NCI-H1417 treated with DMSO at 0.1 percent for 48 hours (cell line): ENCODE measurements around the gene NOP56.
"Not testable (repeated sequence)": the region's sequence is repeated elsewhere in the genome, so short reads cannot be mapped to it uniquely, and the experiment has no call there.

Experiments
- DNase-seq: peaks from one replicate; lab custom pipeline; 2025; lab: John Stamatoyannopoulos, UW

The NOP56 gene

GRCh38 chr20:2688041-2688591, 35.7 kb downstream of the NOP56 start:
- no peak for DNase-seq

GRCh38 chr20:2690213-2690612, 37.8 kb downstream of the NOP56 start:
- no peak for DNase-seq

- DNase-seq: no peak
Measured at GRCh38 chr20:2690718-2691117, 38.3 kb downstream of the NOP56 start.

- DNase-seq: no peak
Measured at GRCh38 chr20:2691127-2691526, 38.7 kb downstream of the NOP56 start.

GRCh38 chr20:2691663-2692035, 39.2 kb downstream of the NOP56 start:
- no peak for DNase-seq

- no peak for DNase-seq
Measured at GRCh38 chr20:2692036-2692885, 39.8 kb downstream of the NOP56 start, which contains the start of gene EBF4. Gene EBF4 (plus strand): TSS chr20:2692780. CDS start chr20:2693646, 866 bp downstream.

- no peak for DNase-seq
Measured at GRCh38 chr20:2692886-2693285, 40.5 kb downstream of the NOP56 start.

- DNase-seq: no peak
Measured at GRCh38 chr20:2693286-2694007, 41.0 kb downstream of the NOP56 start.

- DNase-seq: no peak
Measured at GRCh38 chr20:2694008-2694471, 41.6 kb downstream of the NOP56 start.

GRCh38 chr20:2694519-2694918, 42.1 kb downstream of the NOP56 start:
- no peak for DNase-seq

- DNase-seq: no peak
Measured at GRCh38 chr20:2695206-2695983, 43.0 kb downstream of the NOP56 start.

- DNase-seq: not testable (repeated sequence)
Measured at GRCh38 chr20:2695984-2696525, 43.6 kb downstream of the NOP56 start.

GRCh38 chr20:2696646-2697045, 44.2 kb downstream of the NOP56 start:
- DNase-seq: no peak

- DNase-seq: no peak
Measured at GRCh38 chr20:2697768-2698167, 45.3 kb downstream of the NOP56 start.

GRCh38 chr20:2698186-2698817, 45.9 kb downstream of the NOP56 start:
- no peak for DNase-seq

GRCh38 chr20:2698912-2699311, 46.5 kb downstream of the NOP56 start:
- no peak for DNase-seq

- no peak for DNase-seq
Measured at GRCh38 chr20:2699775-2700413, 47.5 kb downstream of the NOP56 start.

- no peak for DNase-seq
Measured at GRCh38 chr20:2700913-2701620, 48.6 kb downstream of the NOP56 start.

- no peak for DNase-seq
Measured at GRCh38 chr20:2701671-2702081, 49.2 kb downstream of the NOP56 start.
